GM18508 (cell line): Measurements from ENCODE around the gene UTP14A.
A peak's percentile ranks its signal among the peaks of the same experiment; 100 is the strongest.

ENCODE experiments used
- ATAC-seq: cut with Tn5 transposase; IDR thresholded peaks from one replicate; pipeline ENCODE4 v1.9.1; 2021; ENCODE audit warnings: moderate number of reproducible peaks; ENCODE audit not compliant: insufficient read depth, unreplicated experiment

Gene UTP14A

GRCh38 chrX:129945131-129945530 is 39.2 kb downstream of the UTP14A start:
- no peak for ATAC-seq

GRCh38 chrX:129953334-129953648 is 47.3 kb downstream of the UTP14A start:
- no peak for ATAC-seq

DNA sequence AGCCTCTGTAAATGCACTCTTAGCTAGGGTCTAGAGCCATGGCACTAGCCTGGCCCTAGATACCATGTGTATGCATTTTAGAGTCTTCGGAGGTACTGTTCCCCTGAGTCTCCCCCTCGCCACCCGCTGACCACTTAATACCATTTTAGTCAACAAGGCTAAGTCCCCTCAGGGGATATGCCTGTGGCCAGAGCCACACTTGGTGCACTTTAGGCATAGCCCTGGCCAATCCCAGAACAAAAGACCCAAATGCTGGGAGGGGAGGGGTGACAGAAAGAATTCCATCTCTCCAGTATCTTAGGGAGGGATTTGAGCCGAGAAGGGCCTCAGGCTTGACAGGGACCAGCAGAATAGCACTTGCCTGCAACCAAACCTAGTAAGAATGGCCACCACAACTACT is 47.9 kb downstream of the UTP14A start:
- no peak for ATAC-seq

GRCh38 chrX:129954804-129955203 is 48.8 kb downstream of the UTP14A start:
- no peak for ATAC-seq

- no peak for ATAC-seq
Observed at GRCh38 chrX:129955682-129956081, 49.7 kb downstream of the UTP14A start.

DNA sequence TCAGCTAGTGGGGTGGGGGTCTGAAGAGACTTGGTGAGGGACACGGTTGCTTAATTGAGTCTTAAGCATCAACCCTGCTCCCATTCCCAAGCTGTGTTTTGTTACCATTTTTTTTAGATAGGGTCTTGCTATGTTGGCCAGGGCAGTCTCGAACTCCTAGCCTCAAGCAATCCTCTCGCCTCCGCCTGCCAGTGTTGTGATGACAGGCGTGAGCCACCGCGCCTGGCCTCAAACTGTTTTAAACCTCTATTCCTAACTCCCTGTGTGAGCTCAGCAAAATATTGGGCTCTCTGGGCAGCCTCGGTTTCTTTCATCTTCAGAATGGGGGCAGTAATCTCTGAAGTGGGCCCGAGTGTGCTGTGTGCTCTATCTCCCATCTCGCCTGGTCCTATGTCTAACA is 50.2 kb downstream of the UTP14A start:
- ATAC-seq = no peak

DNA sequence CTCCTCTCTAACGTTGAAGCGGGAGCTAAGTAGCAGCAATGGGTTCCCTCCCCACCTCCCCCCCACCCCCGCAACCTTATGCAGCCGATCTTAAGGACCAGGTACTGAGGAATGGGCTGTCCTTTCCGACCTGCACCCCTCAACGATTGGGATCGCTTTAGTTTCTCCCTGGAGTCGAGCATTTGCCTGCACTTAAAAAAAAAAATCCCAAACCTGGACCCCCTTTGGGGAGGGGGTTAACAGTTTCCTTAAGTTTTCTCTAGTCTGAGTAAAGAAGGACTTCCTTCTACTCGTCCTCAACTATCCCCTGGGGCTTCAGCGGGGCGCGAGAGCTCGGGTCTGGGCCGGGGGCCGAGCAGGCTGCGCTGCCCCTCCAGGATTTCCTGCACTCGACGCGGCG is 50.8 kb downstream of the UTP14A start:
- no peak for ATAC-seq

GRCh38 chrX:129957241-129958082 is 51.5 kb downstream of the UTP14A start:
- ATAC-seq = no peak

GRCh38 chrX:129958083-129958465 is 52.1 kb downstream of the UTP14A start:
- ATAC-seq = no peak

DNA sequence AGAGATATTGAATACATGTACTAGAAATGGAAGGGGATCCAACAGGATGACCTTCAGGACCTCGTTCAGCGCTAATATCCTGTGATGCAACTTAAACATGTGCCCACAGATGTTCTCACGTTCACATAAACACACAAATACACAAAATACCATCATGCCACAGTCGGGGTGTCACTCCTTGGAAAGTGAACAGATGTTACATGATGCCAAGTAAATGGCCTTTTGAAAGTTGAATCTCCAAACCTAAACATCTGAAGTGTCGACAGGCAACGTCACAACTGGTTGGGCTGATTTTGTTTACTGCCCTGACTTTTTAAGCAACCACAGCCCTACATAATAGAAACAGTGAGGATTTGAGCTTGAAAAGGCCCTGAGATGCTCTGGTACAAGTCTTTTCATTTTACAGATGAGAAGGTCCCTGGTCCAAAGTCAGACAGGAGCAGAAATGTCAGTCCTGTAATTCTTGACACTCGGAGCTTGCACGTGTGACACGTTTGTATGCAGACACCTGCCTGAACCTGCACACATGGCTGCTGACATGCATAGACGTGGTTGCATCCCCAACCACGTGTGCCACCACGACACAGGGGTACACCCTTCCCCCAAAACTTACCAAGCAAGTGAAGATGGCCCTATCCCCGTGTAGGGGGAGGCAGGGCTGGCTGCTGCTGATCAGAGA is 53.0 kb downstream of the UTP14A start:
- ATAC-seq = no peak

DNA sequence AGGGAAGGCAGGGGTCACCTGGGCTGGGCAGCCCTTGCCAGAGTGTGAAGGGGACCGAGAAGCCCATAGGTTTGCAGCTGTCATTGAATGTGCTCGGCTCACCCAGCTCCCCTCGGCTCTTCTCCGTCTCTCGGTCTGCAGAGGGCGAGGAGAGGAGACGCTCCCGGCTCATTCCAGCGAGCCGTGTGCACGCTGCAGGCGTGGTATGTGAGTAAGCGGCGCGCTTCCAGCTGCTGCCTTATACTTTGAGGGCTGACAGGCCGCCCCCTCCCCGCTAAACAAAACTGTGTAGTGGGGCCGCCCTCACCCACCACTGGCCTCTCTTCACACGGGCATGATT is 53.5 kb downstream of the UTP14A start:
- ATAC-seq = no peak

- peak; percentile 88 for ATAC-seq
Observed at GRCh38 chrX:129961180-129962083, 55.5 kb downstream of the UTP14A start.

GRCh38 chrX:129963729-129964128 is 57.8 kb downstream of the UTP14A start:
- ATAC-seq = no peak

- ATAC-seq = no peak
Observed at GRCh38 chrX:129965166-129965565, 59.2 kb downstream of the UTP14A start.

DNA sequence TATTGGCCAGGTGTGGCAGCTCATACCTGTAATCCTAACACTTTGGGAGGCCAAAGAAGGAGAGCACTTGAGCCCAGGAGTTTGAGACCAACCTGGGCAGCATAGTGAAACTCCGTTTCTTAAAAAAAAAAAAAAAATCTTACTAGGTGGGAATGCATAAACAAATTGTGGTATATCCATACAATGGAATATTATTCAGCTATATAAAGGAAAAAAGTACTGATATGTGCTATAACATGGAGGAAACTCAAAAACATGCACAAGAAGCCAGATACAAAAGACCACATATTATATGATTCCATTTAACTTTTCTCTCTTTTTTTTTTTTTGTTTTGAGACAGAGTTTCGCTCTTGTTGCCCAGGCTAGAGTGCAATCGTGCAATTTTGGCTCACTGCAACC is 63.0 kb downstream of the UTP14A start:
- no peak for ATAC-seq

GRCh38 chrX:129976441-129976840 is 70.5 kb downstream of the UTP14A start:
- ATAC-seq = no peak
